SK-N-SH treated with all-trans-retinoic acid at 6 μM for 48 hours (cell line): ENCODE data around the gene MLX.

Source experiments
- ATAC-seq: fragments of 200-7000 bp; cut with Tn5 transposase; 3 replicates; pipeline ENCODE4 v1.9.1; 2020; ENCODE audit warnings: mild to moderate bottlenecking, moderate library complexity
- ARNTL ChIP-seq: fragments of 450-650 bp; formaldehyde crosslinking; IDR thresholded peaks from 2 replicates; pipeline ENCODE4 v1.5.0; 2020; ENCODE audit warnings: low read depth, mild to moderate bottlenecking, moderate library complexity, borderline replicate concordance
- BACH2 ChIP-seq: fragments of 250-450 bp; sonication (Bioruptor Pico); IDR thresholded peaks from 2 replicates; pipeline ENCODE4 v1.9.0; 2021; ENCODE audit warnings: mild to moderate bottlenecking, borderline replicate concordance
- CSDC2 ChIP-seq: fragments of 250-450 bp; sonication (Bioruptor Pico); IDR thresholded peaks from 2 replicates; pipeline ENCODE4 v1.5.0; 2020; ENCODE audit warnings: mild to moderate bottlenecking, moderate library complexity
- CSRNP3 ChIP-seq: fragments of 250-450 bp; sonication (Bioruptor Pico); IDR thresholded peaks from 2 replicates; pipeline ENCODE4 v1.5.1; 2021; ENCODE audit warnings: mild to moderate bottlenecking, moderate library complexity
- ESRRG ChIP-seq: fragments of 250-450 bp; sonication (Bioruptor Pico); IDR thresholded peaks from 2 replicates; pipeline ENCODE4 v1.6.1; 2021; ENCODE audit warnings: mild to moderate bottlenecking
- GLIS3 ChIP-seq: fragments of 250-450 bp; sonication (Bioruptor Pico); IDR thresholded peaks from 2 replicates; pipeline ENCODE4 v1.5.0; 2020; ENCODE audit warnings: mild to moderate bottlenecking, moderate library complexity
- ISL1 ChIP-seq: fragments of 250-450 bp; sonication (Bioruptor Pico); IDR thresholded peaks from 2 replicates; pipeline ENCODE4 v2.1.2; 2022; ENCODE audit warnings: mild to moderate bottlenecking, moderate library complexity
- OSR1 ChIP-seq: fragments of 250-450 bp; sonication (Bioruptor Pico); IDR thresholded peaks from 2 replicates; pipeline ENCODE4 v1.8.0; 2022; ENCODE audit warnings: moderate library complexity, mild to moderate bottlenecking, inconsistent platforms
- PATZ1 ChIP-seq: fragments of 250-450 bp; sonication (Bioruptor Pico); IDR thresholded peaks from 2 replicates; pipeline ENCODE4 v1.8.0; 2020; ENCODE audit warnings: mild to moderate bottlenecking, moderate library complexity, borderline replicate concordance
- POU6F1 ChIP-seq: fragments of 250-450 bp; sonication (Bioruptor Pico); IDR thresholded peaks from 2 replicates; pipeline ENCODE4 v1.8.0; 2021; ENCODE audit warnings: low read depth, mild to moderate bottlenecking, moderate library complexity, borderline replicate concordance
- PPARA ChIP-seq: fragments of 250-450 bp; sonication (Bioruptor Pico); IDR thresholded peaks from 2 replicates; pipeline ENCODE4 v1.5.0; 2020; ENCODE audit warnings: mild to moderate bottlenecking, borderline replicate concordance
- RARB ChIP-seq: fragments of 250-450 bp; sonication (Bioruptor Pico); IDR thresholded peaks from 2 replicates; pipeline ENCODE4 v1.8.0; 2021; ENCODE audit warnings: mild to moderate bottlenecking, moderate library complexity
- SNAI2 ChIP-seq: fragments of 250-450 bp; sonication (Bioruptor Pico); IDR thresholded peaks from 2 replicates; pipeline ENCODE4 v1.5.0; 2020; ENCODE audit warnings: mild to moderate bottlenecking, moderate library complexity
- TOX ChIP-seq: fragments of 250-450 bp; sonication (Bioruptor Pico); IDR thresholded peaks from 2 replicates; pipeline ENCODE4 v1.8.0; 2021; ENCODE audit warnings: mild to moderate bottlenecking, moderate library complexity, borderline replicate concordance
- TSHZ2 ChIP-seq: fragments of 250-450 bp; sonication (Bioruptor Pico); IDR thresholded peaks from 2 replicates; pipeline ENCODE4 v1.5.0; 2020; ENCODE audit warnings: mild to moderate bottlenecking, moderate library complexity
- ZC3H10 ChIP-seq: fragments of 250-450 bp; sonication (Bioruptor Pico); IDR thresholded peaks from 2 replicates; pipeline ENCODE4 v1.5.1; 2021; ENCODE audit warnings: mild to moderate bottlenecking, moderate library complexity
- ZFP3 ChIP-seq: fragments of 250-450 bp; sonication (Bioruptor Pico); IDR thresholded peaks from 2 replicates; pipeline ENCODE4 v1.5.0; 2020; ENCODE audit warnings: mild to moderate bottlenecking, moderate library complexity
- ZFP30 ChIP-seq: fragments of 450-650 bp; formaldehyde crosslinking; IDR thresholded peaks from 2 replicates; pipeline ENCODE4 v1.5.0; 2022; ENCODE audit warnings: mild to moderate bottlenecking, moderate library complexity
- ZNF565 ChIP-seq: fragments of 450-650 bp; formaldehyde crosslinking; conservative IDR thresholded peaks from 2 replicates; pipeline ENCODE4 v1.5.0; 2020; ENCODE audit warnings: low read depth, mild to moderate bottlenecking, moderate library complexity
- ZNF70 ChIP-seq: fragments of 450-650 bp; formaldehyde crosslinking; IDR thresholded peaks from 2 replicates; pipeline ENCODE4 v1.5.0; 2020; ENCODE audit warnings: mild to moderate bottlenecking, moderate library complexity
- ZNF8 ChIP-seq: fragments of 450-650 bp; formaldehyde crosslinking; IDR thresholded peaks from 2 replicates; pipeline ENCODE4 v1.5.0; 2020; ENCODE audit warnings: mild to moderate bottlenecking, moderate library complexity

MLX gene

GRCh38 chr17:42521036-42521435 lies 45.9 kb upstream of the MLX start:
- ATAC-seq = no peak
- TF ChIP-seq ZC3H10 (no peak), ESRRG (no peak), PPARA (CRISPR knock-in tag) (no peak), GLIS3 (CRISPR knock-in tag) (no peak), CSRNP3 (CRISPR knock-in tag) (no peak), ARNTL (CRISPR knock-in tag) (no peak), ZFP30 (CRISPR knock-in tag) (no peak), ISL1 (CRISPR knock-in tag) (no peak), BACH2 (no peak), TSHZ2 (CRISPR knock-in tag) (no peak), POU6F1 (CRISPR knock-in tag) (no peak), PATZ1 (no peak), ZNF565 (CRISPR knock-in tag) (no peak), RARB (no peak), ZNF8 (CRISPR knock-in tag) (no peak), SNAI2 (no peak), CSDC2 (CRISPR knock-in tag) (no peak), ZFP3 (no peak)

- TF ChIP-seq SNAI2 = no peak
- no peak for ATAC-seq
These were observed 45.1 kb upstream of the MLX start for GRCh38 chr17:42521666-42522262.

GRCh38 chr17:42522263-42522790 lies 44.6 kb upstream of the MLX start:
- ATAC-seq = no peak
- TF ChIP-seq PATZ1 (no peak), ZNF8 (CRISPR knock-in tag) (no peak), OSR1 (no peak), GLIS3 (CRISPR knock-in tag) (no peak), TOX (CRISPR knock-in tag) (no peak), ZNF70 (CRISPR knock-in tag) (no peak)
